ENCODE data around the gene ITCH. TPM values are rescaled to one million over a fixed set of nuclear protein-coding genes. Genes with fewer than 3 reads are reported as not detected.
A peak's percentile ranks its signal among the peaks of the same experiment; 100 is the strongest.

The ITCH gene
- total RNA-seq, 1 experiment from 2014 or later = 63.9 TPM

DNA sequence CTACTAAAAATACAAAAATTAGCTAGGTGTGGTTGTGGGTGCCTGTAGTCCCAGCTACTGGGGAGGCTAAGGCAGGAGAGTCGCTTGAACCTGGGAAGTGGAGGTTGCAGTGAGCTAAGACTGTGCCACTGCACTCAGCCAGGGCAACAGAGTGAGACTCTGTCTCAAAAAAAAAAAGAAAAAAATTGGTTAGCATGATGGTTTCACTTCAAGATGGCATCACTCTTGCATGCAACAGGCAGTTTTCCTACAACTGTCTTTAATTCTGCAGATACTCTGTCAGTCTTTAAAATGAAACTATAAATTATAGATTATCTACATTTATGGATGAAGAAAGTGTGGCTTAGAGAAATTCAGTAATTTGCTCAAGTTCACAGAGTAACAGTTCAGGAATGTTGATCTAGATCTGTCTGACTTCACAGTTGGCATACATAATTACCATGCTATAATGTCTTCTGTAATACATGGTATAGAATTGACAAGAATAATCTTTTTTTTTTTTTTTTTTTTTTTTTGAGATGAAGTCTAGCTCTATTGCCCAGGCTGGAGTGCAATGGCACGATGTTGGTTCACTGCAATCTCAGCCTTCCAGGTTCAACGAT lies 27.0 kb downstream of the ITCH start:
- BruUV-seq (replicated peaks) = no TSS peak

DNA sequence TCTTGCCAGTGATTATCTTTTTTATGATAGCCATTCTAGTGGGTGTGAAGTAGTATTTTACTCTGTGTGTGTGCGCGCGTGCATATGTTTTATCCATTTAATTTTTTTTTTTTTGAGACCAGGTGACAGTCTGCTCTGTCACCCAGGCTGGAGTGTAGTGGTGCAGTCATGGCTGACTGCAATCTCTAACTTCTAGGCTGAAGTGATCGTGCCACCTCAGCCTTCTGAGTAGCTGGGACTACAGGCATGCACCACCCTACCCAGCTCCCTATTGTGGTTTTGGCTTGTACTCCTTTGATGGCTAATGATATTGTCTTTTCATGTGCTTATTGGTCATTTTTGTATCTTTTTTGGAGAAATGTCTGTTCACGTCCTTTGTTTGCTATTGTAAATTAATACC lies 33.3 kb downstream of the ITCH start:
- in situ Hi-C loops (cut with HindIII; ENCODE audit: low pct_unique_long_range_greater_than_20kb, low sequenced_read_pairs) (no loop called here), intact Hi-C loops (cut with micrococcal nuclease; ENCODE audit: unreplicated experiment) (no loop called here)
- ATAC-seq = no peak; the same call in 1 of the 2 replicates
- no peak for DNase-seq (ENCODE audit: low read depth, low spot score)
- H3K27me3 ChIP-seq (ENCODE audit: control insufficient read depth, insufficient read depth, low read length) = no peaks in the 10 kb centered on the region
- CTCF ChIA-PET = no interaction called here
- H3K27ac ChIP-seq (ENCODE audit: low read length) = no peak overlapping the region
- TF ChIP-seq, protein P1, sequence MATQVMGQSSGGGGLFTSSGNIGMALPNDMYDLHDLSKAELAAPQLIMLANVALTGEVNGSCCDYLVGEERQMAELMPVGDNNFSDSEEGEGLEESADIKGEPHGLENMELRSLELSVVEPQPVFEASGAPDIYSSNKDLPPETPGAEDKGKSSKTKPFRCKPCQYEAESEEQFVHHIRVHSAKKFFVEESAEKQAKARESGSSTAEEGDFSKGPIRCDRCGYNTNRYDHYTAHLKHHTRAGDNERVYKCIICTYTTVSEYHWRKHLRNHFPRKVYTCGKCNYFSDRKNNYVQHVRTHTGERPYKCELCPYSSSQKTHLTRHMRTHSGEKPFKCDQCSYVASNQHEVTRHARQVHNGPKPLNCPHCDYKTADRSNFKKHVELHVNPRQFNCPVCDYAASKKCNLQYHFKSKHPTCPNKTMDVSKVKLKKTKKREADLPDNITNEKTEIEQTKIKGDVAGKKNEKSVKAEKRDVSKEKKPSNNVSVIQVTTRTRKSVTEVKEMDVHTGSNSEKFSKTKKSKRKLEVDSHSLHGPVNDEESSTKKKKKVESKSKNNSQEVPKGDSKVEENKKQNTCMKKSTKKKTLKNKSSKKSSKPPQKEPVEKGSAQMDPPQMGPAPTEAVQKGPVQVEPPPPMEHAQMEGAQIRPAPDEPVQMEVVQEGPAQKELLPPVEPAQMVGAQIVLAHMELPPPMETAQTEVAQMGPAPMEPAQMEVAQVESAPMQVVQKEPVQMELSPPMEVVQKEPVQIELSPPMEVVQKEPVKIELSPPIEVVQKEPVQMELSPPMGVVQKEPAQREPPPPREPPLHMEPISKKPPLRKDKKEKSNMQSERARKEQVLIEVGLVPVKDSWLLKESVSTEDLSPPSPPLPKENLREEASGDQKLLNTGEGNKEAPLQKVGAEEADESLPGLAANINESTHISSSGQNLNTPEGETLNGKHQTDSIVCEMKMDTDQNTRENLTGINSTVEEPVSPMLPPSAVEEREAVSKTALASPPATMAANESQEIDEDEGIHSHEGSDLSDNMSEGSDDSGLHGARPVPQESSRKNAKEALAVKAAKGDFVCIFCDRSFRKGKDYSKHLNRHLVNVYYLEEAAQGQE (IDR thresholded peaks at IDR 0.05; ENCODE audit: insufficient read depth in 1 of 2, low read depth in 2 of 2, low read length in 1 of 2) = no peak
- no peaks in the 10 kb centered on the region for H3K9me3 ChIP-seq (ENCODE audit: control insufficient read depth, insufficient read depth, low read depth, low read length)
- 0 out of 2 replicates have a peak, but pooled peaks cover 4% of the 10 kb centered on the region for H3K36me3 ChIP-seq (ENCODE audit: control insufficient read depth, insufficient read depth, low read length)
- peaks cover 12% of the 10 kb centered on the region for H3K4me1 ChIP-seq (ENCODE audit: control insufficient read depth, insufficient read depth, low read length)
- BruUV-seq (replicated peaks) = no TSS peak
- no peak overlapping the region for H3K4me3 ChIP-seq (ENCODE audit: low read depth in 2 of 2, low read length in 2 of 2)
- POLR2A ChIA-PET = interaction anchor here (0.6 kb wide), 1 partner anchor 75 kb away, joined by 11 read pairs; no protein-coding TSS in a partner anchor

More for the DNA sequence above, 27.0 kb downstream of the ITCH start:
- ChIA-PET POLR2A (interaction anchor here (0.6 to 0.7 kb wide), 2 partner anchors 11 to 71 kb away, joined by 3 to 4 read pairs; no protein-coding TSS in a partner anchor), CTCF (interaction anchor here (1.8 kb wide), 1 partner anchor 77 kb away, joined by 7 read pairs; no protein-coding TSS in a partner anchor)
- Histone ChIP-seq H3K9me3 (ENCODE audit: control insufficient read depth, insufficient read depth, low read depth, low read length) (no peaks in the 10 kb centered on the region), H3K4me1 (ENCODE audit: control insufficient read depth, insufficient read depth, low read length) (peaks cover 63% of the 10 kb centered on the region), H3K27me3 (ENCODE audit: control insufficient read depth, insufficient read depth, low read length) (no peaks in the 10 kb centered on the region), H3K27ac (ENCODE audit: low read length) (peak overlapping the region; percentile 67), H3K4me3 (ENCODE audit: low read depth in 2 of 2, low read length in 2 of 2) (no peak overlapping the region), H3K36me3 (ENCODE audit: control insufficient read depth, insufficient read depth, low read length) (peaks cover 4% of the 10 kb centered on the region; the same call in 1 of the 2 replicates)
- intact Hi-C loops (cut with micrococcal nuclease; ENCODE audit: unreplicated experiment) (no loop called here), in situ Hi-C loops (cut with HindIII; ENCODE audit: low pct_unique_long_range_greater_than_20kb, low sequenced_read_pairs) (no loop called here)
- ATAC-seq (0 out of 2 replicates have a peak, but pooled peaks have one; percentile 3), DNase-seq (ENCODE audit: low read depth, low spot score) (no peak)
- no peak for TF ChIP-seq SIN3A (IDR thresholded peaks at IDR 0.05; ENCODE audit: borderline replicate concordance, insufficient read depth, low read depth, low read length)
- TF ChIP-seq, protein P2, sequence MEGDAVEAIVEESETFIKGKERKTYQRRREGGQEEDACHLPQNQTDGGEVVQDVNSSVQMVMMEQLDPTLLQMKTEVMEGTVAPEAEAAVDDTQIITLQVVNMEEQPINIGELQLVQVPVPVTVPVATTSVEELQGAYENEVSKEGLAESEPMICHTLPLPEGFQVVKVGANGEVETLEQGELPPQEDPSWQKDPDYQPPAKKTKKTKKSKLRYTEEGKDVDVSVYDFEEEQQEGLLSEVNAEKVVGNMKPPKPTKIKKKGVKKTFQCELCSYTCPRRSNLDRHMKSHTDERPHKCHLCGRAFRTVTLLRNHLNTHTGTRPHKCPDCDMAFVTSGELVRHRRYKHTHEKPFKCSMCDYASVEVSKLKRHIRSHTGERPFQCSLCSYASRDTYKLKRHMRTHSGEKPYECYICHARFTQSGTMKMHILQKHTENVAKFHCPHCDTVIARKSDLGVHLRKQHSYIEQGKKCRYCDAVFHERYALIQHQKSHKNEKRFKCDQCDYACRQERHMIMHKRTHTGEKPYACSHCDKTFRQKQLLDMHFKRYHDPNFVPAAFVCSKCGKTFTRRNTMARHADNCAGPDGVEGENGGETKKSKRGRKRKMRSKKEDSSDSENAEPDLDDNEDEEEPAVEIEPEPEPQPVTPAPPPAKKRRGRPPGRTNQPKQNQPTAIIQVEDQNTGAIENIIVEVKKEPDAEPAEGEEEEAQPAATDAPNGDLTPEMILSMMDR (IDR thresholded peaks at IDR 0.05) = no peak
- TF ChIP-seq, protein P1 (IDR thresholded peaks at IDR 0.05; ENCODE audit: insufficient read depth in 1 of 2, low read depth in 2 of 2, low read length in 1 of 2) = no peak
- TF ChIP-seq POLR2AphosphoS5 (IDR thresholded peaks at IDR 0.05; ENCODE audit: low read depth, low read length) = no peak
- no peak for TF ChIP-seq TCF7L2 (IDR thresholded peaks at IDR 0.05; ENCODE audit: low read depth, low read length)
